ENCODE results near the gene NCOA7.
A peak's percentile ranks its signal among the peaks of the same experiment; 100 is the strongest.
"Not testable (repeated sequence)": the region's sequence is repeated elsewhere in the genome, so short reads cannot be mapped to it uniquely, and the experiment has no call there.

NCOA7 gene

DNA sequence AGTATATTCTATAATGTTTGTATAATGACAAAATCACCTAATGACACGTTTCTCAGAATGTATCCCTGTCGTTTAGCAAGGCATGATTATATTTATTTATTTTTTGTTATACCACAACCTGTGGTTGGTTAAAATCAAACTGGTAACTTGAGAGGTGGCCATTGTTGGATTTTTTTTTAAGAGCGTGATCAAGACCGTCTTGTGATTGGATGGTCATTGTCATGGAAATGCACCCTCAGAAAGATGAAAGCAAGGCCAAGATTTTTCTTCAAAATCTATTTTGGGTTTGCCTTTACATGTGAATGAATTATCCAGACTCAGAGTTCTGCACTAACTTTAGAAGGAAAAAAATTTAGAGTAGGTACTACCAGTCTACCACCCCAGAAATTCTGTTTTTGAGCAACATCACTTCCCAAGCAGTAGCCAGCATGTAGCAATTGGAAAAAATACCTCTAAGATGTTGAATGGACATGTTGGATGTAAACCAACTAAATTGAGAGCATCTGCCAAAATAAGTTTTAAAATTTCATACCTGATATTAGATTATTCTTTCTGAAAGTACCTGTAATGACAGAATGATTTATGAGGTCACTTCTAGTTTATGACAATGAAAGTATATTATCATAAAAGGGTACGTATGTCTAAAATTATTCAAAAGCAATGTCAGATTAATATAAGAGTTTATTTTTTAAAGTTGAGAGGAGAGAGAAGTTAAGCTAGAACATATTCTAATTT is 50.8 kb downstream of the NCOA7 start:
- no peak for DNase-seq

DNA sequence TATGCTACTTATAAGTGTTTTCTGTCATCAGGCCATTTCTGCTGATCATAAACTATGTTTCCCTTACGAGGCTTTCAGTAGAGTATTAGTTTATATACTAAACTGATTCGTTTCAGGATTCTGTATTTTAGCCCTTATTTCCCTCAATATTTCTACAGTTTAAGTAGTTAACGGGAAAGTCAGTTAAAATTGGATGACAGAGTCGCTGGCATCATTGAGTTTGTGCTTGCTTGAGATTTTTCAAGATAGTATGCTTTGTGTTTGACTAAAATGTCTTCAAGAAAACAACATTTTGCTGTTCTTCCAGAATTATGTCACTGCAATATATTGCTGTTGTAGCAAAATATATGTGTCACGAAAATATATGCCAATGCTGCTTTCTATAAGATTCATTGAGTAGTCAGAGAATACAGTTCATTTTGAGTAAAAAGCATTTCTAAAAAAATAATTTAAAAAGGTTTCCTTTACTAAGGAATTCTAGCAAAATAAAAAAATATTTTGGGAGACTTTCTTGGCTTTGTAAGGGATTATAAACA is 51.4 kb downstream of the NCOA7 start:
- DNase-seq = no peak

DNA sequence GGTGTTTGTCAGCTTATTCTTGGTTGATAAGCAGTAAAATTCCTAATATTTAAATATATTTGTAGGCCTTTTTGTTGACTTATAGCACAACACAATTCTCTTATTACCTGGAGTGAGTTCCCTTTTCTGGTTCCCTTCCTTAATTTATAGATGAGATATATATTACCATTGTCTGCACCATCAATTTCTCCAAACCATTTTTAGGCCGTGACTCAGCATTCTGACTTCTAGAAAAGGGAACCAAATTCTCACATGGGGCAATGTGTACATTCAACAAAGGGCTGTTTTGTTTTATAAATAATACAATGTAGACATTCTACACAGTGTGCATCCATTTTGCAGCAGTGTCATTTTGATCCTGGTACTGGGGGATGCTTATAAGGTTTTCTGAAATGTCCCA is 52.8 kb downstream of the NCOA7 start:
- DNase-seq = peak; percentile 59 to 84 (median 72)

DNA sequence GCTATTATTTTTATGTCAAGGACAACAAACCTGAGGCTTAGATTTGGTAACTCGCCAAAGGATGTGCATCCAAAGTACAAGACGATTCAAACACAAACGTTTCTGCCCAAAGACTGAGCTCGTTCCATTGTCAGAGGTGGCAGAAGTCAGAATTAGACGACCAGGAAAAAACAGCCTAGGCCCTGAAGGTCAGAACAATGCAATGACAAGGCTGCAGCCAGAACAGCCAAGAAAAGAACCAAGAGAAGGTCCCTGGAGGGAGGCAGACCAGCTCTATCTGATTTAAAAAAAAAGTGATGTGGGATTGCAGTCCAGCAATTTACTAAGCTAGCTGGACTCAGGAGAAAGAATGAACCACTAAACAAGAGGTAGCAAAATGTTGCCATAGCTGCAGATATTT is 54.2 kb downstream of the NCOA7 start:
- no peak for DNase-seq

DNA sequence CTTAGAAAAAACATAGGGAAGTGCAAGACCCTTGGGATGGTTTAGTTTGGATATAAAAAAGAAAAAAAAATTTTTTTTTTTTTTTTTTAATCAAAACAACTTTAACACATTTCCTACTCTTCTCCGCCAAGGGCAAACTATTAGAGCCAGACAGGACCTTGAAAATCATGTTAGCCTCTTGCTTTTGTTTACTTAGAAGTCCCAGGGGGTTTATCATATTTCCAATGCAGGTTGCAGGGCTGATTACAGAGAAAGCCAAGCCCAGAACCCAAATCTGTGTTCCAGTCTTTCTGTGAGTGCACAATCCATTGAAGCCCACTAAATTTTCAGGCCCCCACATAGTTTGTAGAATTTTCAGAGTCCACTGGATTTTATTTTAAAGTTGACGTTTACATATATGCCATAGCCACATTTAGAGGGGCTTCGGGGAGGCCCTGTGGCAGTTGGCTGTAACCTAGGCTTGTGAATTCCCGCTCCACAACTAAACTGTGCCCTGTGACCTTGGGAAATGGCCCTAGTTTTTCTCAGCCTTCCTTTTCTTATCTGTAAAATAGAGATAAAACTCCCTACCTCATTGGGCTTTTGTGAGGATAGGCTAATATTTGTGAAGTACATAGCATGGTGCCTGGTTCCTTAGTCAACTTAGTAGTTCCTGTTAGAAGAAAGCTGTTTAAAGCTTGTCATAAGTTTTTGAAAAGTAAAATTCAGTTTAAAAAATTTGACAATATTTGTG is 55.7 kb downstream of the NCOA7 start:
- DNase-seq = no peak

DNA sequence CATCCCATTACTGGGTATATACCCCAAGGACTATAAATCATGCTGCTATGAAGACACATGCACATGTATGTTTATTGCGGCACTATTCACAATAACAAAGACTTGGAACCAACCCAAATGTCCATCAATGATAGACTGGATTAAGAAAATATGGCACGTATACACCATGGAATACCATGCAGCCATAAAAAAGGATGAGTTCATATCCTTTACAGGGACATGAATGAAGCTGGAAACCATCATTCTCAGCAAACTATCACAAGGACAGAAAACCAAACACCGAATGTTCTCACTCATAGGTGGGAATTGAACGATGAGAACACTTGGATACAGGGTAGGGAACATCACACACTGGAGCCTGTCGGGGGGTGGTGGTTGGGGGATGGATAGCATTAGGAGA is 57.5 kb downstream of the NCOA7 start:
- DNase-seq = not testable (repeated sequence)

DNA sequence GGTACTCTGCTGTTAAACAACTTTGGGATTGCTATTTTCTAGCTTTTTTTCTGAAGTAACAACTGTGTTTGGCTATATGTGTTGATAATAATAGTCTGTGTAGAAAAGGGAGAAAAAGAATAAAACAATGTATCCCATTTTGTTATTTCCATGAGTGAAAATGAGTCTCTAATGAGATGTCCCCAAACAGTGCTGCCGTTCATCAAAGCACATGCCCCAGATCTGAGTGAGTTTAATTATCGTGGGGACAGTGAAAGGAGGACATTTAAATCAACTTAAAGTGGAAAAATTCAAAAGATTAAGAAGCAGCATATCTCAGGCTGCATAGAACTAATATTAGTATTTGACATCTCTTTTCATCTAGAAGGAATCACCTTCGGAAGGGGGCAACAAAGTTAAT is 59.6 kb downstream of the NCOA7 start:
- no peak for DNase-seq

DNA sequence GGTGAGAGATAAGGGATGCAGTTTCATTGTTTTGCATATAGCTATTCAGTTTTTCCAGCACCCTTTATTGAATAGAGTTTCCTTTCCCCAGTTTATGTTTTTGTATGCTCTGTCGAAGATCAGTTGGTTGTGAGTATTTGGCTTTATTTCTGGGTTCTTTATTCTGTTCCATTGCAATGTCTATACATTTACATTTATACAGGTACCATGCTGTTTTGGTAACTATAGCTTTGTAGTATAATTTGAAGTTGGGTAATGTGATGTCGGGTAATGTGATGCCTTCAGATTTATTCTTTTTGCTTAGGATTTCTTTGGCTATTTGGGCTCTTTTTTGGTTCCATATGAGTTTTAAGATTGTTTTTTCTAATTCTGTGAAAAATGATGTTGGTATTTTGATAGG is 61.8 kb downstream of the NCOA7 start:
- DNase-seq = no peak

DNA sequence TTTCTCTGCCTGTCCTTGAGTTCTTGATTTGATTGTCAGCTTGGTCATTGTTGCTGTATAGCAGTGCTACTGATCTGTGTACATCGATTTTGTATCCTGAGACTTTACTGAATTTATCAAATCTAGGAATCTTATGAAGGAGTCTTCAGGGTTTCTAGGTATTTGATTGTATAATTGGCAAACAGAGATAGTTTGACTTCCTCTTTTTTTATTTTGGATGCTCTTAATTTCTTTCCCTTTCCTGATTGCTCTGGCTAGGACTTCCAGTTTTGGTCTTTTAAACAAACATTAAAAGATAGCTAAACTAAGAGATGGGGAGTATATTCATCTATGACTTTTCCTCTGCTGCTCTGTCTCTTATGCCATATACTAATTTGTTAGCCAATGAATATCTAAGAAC is 62.4 kb downstream of the NCOA7 start:
- DNase-seq = peak in 1 of 4 experiments; percentile 20

DNA sequence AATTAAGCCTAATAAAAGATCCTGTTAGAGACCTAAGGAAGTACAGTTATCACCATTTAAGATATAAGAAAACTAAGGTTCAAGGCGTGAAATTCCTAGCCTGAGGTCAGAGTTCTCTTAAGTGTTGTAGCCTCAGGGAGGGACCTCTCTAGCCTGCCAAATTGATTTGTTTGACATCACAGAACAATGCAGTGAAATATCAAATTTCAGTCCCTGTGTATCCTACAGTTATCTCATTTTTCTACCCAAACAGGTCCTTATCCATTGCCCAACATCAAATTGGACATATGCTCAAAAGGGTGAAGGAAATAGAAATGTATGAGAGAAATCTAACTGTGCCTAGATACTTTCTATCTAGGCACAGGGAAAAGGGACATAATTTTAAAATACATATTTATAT is 63.0 kb downstream of the NCOA7 start:
- DNase-seq = no peak

DNA sequence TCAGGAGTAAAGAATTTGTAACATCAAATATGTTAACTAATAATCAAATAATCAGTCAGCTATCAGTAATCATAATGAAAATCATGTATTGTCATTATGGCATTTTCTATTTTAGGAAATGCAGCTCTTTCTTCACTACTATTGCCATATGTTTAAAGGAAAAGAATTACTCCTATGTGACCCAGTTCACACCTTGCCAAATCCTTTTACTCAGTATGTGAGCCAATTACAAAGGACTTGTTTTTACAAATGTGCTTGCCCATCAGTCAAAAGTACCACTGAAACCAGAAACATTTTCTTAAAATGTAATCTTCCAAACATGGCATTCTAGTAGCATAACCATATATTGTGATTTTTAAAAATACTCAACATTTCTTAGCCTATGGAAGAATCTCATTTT is 63.6 kb downstream of the NCOA7 start:
- no peak for DNase-seq

DNA sequence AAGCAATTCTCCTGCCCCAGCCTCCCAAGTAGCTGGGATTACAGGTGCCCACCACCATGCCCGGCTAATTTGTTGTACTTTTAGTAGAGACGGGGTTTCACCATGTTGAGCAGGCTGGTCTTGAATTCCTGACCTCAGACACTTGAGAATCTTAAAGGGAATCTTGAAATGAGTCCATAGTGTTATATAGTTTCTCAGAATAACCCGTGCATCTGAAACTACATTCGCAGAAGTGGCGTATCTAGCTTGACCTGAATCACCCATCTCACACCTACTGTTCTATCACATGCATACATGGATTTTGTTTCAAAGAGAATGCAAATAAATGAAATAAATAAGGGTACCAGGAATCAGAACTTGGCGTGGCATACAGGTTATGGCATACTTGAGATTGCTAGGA is 65.0 kb downstream of the NCOA7 start:
- DNase-seq = no peak

DNA sequence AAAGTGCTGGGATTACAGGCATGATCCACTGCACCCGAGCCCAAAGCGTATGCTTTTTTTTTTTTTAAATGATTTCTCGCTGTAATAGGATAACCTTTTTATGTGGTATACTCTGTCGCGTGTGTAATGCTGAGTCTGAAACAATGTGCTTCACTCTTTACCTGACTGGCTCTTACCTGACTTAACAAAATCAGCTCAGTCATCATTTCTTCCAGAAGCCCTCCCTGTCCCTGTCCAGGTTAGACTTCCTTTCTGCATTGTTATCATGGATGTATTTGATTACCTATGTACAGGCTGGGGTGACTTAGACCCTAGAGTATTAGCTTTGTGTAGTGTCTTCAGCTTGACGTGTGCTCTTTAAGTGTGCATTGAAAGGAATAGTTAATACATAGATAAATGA is 67.1 kb downstream of the NCOA7 start:
- DNase-seq = no peak

DNA sequence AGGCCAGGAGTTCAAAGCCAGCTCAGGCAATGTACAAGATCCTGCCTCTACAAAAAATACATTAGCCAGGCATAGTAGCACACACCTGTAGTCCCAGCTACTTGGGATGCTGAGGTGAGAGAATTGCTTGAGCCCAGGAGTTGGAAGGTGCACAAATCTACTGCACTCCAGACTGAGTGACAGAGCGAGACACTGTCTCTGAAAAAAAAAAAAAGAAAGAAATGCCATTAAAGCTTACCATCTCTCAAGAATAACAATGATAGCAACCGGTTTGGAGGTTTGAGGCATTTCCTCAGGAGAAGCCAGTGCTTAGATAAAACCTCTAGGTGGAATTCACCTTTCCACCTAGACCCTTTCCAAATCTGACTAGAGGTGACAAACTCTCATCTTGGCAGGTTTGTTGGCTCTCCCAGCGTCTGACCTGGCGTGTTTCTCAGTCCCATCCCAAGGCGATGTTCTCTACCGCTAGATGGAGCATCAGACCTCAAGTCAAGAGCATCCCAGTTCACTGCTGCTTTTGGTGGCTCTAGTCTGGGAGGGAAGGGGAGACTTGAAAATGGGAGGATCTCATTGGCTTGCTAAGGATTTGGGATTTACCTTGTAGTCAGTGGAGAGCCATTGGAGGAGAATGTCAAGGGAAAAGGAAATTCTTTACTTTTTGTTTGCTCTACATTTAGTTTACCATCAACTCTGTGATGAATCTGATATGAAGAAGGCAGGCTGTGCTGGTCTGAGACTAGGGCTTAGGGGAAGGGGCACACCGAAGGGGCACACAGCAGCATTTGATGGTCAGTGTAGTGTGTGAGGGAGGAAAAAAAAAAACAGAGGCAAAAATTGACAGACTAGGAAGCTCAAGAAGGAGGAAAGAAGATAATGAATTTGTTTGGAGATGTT is 67.9 kb downstream of the NCOA7 start:
- DNase-seq = peak in 3 of 4 experiments; percentile 31 to 58 (median 53)

DNA sequence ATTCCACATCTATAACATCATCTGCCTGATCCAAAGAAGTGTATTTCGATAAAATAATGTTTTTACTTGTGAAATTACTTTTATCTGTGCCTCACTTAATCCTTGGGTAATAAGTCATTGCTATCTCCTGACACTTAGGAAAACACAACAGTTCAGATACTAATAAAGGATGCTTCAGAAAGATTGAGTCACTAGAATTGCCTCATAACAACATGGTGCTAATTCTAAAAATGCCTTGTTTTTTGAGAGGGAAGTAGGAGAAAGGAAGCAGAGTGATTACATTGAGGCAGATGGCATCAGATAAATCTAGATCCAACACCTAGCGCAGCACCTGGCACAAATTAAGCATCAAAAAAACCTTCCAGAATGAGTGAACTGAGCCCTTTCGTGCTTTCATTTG is 69.0 kb downstream of the NCOA7 start:
- peak in 3 of 4 experiments; percentile 7 to 63 (median 58) for DNase-seq

DNA sequence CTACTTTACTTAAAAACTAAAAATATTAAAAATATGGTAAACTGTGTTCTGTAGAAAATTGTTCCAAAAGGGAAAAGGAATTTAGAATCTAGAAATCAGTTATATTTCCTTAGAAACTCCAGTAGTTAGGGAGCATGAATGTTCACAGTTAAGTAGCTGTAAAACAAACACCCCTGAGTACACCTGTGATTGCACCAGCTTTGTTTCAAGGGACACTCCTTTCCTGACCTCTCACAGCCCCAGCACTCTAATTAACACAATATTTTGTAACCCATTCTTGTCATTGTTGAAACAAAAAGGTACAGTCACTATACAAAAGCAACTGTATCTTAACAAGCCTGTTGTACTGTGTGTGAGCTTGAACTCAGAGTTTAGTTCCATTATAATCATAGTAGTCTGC is 72.3 kb downstream of the NCOA7 start:
- no peak for DNase-seq

DNA sequence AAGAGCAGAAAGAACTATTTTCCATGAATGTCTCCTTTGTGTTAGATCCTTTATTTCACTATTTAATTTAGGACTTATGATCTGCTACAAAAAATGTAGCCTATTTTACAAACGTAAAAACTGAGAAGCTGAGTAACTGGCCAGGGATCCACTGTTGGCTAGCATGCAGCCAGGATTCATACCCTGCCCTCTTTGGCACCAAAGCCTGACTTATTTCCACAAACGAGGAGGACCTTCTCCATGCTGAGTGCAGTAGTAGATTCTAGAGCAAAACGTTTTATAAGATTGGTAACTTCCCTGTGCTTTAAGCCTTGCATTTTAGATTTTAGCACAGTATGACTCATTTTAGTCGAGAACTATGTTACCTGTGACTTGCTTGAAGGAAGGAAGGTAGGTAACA is 74.3 kb downstream of the NCOA7 start:
- DNase-seq = no peak

DNA sequence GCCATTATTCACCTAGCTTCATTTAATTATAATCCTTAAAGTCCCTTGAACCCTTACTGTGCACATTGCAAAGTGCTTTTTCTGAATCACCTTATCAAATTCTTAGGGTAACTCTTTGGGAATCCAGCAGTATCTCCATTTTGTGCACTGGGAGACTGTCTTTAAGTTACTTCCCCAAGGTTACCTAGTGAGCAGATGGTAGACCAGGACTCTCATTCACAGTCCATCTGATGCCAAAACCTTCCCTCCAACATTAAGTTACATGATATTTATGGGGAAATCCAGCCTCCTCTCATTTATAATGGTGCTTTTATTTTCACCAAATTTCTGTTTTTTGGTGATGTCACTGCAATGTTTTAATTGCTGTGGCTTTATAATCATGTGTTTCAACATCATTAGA is 75.7 kb downstream of the NCOA7 start:
- DNase-seq = no peak

DNA sequence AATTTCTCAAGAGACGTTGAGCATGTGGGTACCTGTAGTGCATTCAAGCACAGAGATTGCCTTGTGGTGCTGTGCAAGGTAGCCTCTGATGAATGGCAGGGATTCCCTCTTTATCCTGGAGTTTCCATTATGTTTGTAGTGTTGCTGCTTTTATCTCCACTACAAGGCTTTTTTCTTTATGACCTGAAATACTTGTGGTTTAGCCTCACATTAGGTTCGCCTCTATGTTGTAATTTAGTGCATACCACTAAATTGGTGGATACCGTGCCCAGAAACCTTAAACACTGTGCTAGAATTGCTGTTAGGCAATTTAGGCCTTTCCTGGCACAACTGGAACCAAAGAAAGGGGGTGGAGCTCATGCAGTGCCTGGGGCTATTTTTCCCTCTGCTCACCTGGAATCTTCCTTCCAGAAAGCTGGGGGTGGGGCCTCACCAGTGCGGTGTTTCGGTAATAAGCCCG is 76.8 kb downstream of the NCOA7 start:
- no peak for DNase-seq

DNA sequence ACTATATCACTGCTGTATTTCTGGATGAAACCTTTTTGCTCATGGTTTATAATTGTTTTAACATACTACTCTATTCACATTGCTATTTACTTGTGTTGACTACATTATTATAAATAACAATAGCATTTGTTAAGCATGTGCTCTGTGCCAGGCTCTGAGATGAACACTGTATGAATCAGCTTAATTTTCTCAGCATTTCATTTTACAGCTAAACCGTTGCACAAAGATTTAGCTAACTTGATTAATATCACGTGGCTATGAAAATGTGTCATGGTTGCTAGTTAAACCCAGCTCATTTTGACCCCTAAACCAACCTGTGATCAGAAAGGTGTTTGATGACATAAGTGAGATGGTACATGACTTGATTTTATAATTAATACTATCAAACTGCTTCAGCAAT is 77.5 kb downstream of the NCOA7 start:
- no peak for DNase-seq

DNA sequence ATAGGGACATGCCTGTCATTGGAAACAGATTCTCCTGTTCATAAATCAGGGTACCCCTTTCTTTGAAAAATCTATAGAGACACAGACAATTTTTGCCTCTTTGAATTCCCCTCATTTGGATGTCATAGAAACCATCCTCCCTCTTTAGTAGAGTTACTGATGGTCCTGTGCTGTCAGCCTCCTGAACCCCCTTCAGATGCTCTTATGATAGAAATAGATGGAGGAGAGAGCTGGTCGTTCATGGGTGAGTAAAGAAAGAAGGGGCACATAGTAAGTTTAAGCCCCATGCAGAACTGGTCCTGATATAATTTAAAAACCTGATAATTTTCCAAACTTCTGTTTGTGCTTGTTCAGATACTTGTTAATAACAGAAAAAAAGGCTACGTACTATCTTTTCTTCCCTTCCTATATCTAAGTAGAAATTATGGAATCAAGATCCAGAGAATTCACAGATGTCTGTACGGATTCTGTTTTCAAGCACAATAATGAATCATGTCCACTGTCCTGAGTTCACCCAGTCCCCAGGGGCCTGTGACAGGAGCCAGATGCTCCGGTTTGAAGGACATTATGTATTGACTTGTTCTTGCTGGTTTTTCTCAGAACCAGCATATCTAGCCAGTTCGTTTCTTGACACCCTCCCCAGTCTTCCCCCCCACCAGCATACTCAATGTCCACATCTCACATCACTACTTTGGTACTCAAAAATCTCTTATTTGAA is 78.1 kb downstream of the NCOA7 start:
- no peak for DNase-seq

DNA sequence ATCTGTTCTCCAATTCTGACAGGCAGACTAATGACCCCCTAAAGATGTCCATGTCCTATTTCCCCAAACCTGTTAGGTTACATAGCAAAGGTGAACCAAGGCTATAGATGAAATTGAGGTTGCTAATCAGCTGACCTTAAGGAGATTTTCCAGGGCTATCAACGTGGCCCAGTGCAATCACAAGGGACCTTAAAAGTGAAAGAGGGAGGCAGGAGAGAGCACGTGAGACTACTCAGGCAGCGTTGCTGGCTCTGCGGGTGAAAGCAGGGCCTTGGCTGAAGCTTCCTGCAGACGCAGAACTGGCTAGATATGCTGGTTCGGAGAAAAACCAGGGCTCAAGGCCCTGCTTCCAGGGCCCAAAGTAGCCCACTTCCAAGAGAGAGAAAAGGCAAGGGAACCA is 78.7 kb downstream of the NCOA7 start:
- DNase-seq = no peak

All from suppressor macrophage (primary cell).